GM23338 (cell line): ENCODE results near the gene MYH10. TPM values are rescaled to one million over a fixed set of nuclear protein-coding genes. Genes with fewer than 3 reads are reported as not detected.

Experiments used
- ATAC-seq: fragments of 200-7000 bp; cut with Tn5 transposase; 3 replicates; pipeline ENCODE4 v1.9.1; 2020
- DNase-seq: peaks from one replicate; pipeline ENCODE4 v3.0.0-alpha.2; 2015; ENCODE audit warnings: low spot score
- H2AFZ ChIP-seq: fragments of 200-600 bp; sonication (generic); 2 replicates; pipeline ENCODE4 v1.8.0; 2016; ENCODE audit warnings: antibody characterized with exemption, mild to moderate bottlenecking, moderate library complexity
- H3F3A ChIP-seq: fragments of 200-600 bp; sonication (generic); replicated peaks from 2 replicates; pipeline ENCODE4 v1.8.0; 2017; ENCODE audit warnings: antibody characterized with exemption, mixed run types, low read depth
- H3K27ac ChIP-seq: fragments of 200-600 bp; sonication (generic); 2 replicates; pipeline ENCODE4 v1.6.1; 2016; ENCODE audit warnings: low read depth
- H3K27me3 ChIP-seq: fragments of 200-600 bp; sonication (generic); 2 replicates; pipeline ENCODE4 v1.8.0; 2016; ENCODE audit warnings: mild to moderate bottlenecking, mixed run types, moderate library complexity; ENCODE audit not compliant: insufficient read depth
- H3K36me3 ChIP-seq: fragments of 200-600 bp; sonication (generic); 2 replicates; pipeline ENCODE4 v1.8.0; 2016; ENCODE audit warnings: mild to moderate bottlenecking; ENCODE audit not compliant: insufficient read depth
- H3K4me1 ChIP-seq: fragments of 200-600 bp; sonication (generic); 2 replicates; pipeline ENCODE4 v1.8.0; 2016; ENCODE audit warnings: mild to moderate bottlenecking, moderate library complexity; ENCODE audit not compliant: insufficient read depth
- H3K4me2 ChIP-seq: fragments of 200-600 bp; sonication (generic); 2 replicates; pipeline ENCODE4 v1.7.1; 2017; ENCODE audit warnings: mixed run types
- H3K4me3 ChIP-seq: fragments of 200-600 bp; sonication (generic); 2 replicates; pipeline ENCODE4 v1.6.1; 2016; ENCODE audit warnings: mixed run types
- H3K79me2 ChIP-seq: fragments of 200-600 bp; sonication (generic); replicated peaks from 2 replicates; pipeline ENCODE4 v1.8.0; 2017; ENCODE audit warnings: mild to moderate bottlenecking; ENCODE audit not compliant: insufficient read depth
- H3K9me2 ChIP-seq: fragments of 200-600 bp; sonication (generic); 2 replicates; pipeline ENCODE4 v1.8.0; 2017; ENCODE audit not compliant: insufficient read depth
- H4K20me1 ChIP-seq: fragments of 200-600 bp; sonication (generic); replicated peaks from 2 replicates; pipeline ENCODE4 v1.8.0; 2017; ENCODE audit warnings: mild to moderate bottlenecking; ENCODE audit not compliant: insufficient read depth
- H3K27ac Mint-ChIP-seq: 2 replicates; pipeline ENCODE4 v1.8.0; 2020; ENCODE audit warnings: inconsistent platforms, mild to moderate bottlenecking, moderate library complexity, mixed read lengths
- H3K27me3 Mint-ChIP-seq: 3 replicates; pipeline ENCODE4 v1.8.0; 2022; ENCODE audit warnings: low read depth, mild to moderate bottlenecking, moderate library complexity, mixed read lengths, inconsistent platforms; ENCODE audit not compliant: insufficient read depth, poor library complexity
- H3K36me3 Mint-ChIP-seq: 3 replicates; pipeline ENCODE4 v1.8.0; 2021; ENCODE audit warnings: low read depth, mild to moderate bottlenecking, inconsistent platforms, moderate library complexity, mixed read lengths
- H3K4me1 Mint-ChIP-seq: 3 replicates; pipeline ENCODE4 v1.8.0; 2020; ENCODE audit warnings: mild to moderate bottlenecking, inconsistent platforms, mixed read lengths
- H3K4me3 Mint-ChIP-seq: 3 replicates; pipeline ENCODE4 v1.8.0; 2021; ENCODE audit warnings: moderate library complexity, mild to moderate bottlenecking, inconsistent platforms, mixed read lengths
- H3K9me3 Mint-ChIP-seq: 3 replicates; pipeline ENCODE4 v1.8.0; 2020; ENCODE audit warnings: moderate library complexity, mild to moderate bottlenecking, inconsistent platforms, mixed read lengths
- CREB1 ChIP-seq: fragments of 250-450 bp; sonication (Bioruptor Pico); IDR thresholded peaks from 2 replicates; pipeline ENCODE4 v1.5.0; 2020; ENCODE audit warnings: low read depth, mild to moderate bottlenecking, moderate library complexity
- EZH2 ChIP-seq: fragments of 200-600 bp; sonication (generic); IDR thresholded peaks from one replicate; pipeline ENCODE4 v1.8.0; 2017; ENCODE audit warnings: antibody characterized with exemption, mild to moderate bottlenecking, low read depth; ENCODE audit not compliant: unreplicated experiment
- EZH2phosphoT487 ChIP-seq: fragments of 200-600 bp; sonication (generic); IDR thresholded peaks from one replicate; pipeline ENCODE4 v1.8.1; 2018; ENCODE audit warnings: antibody characterized with exemption; ENCODE audit not compliant: unreplicated experiment
- JUNB ChIP-seq: IDR thresholded peaks from one replicate; pipeline ENCODE4 v1.6.1; 2016; ENCODE audit warnings: antibody characterized with exemption; ENCODE audit not compliant: unreplicated experiment
- NANOG ChIP-seq: IDR thresholded peaks from 2 replicates; pipeline ENCODE4 v1.6.1; 2016; ENCODE audit warnings: antibody characterized with exemption, borderline replicate concordance
- POLR2AphosphoS5 ChIP-seq: IDR thresholded peaks from 2 replicates; pipeline ENCODE4 v1.6.1; 2016; ENCODE audit warnings: antibody characterized with exemption, low read depth
- STAT1 ChIP-seq: IDR thresholded peaks from one replicate; pipeline ENCODE4 v1.6.1; 2016; ENCODE audit warnings: antibody characterized with exemption; ENCODE audit not compliant: unreplicated experiment
- ZNF114 ChIP-seq: fragments of 250-450 bp; sonication (Bioruptor Pico); IDR thresholded peaks from 2 replicates; pipeline ENCODE4 v1.5.0; 2020; ENCODE audit warnings: mild to moderate bottlenecking, moderate library complexity
- ZNF331 ChIP-seq: fragments of 250-450 bp; sonication (Bioruptor Pico); IDR thresholded peaks from 2 replicates; pipeline ENCODE4 v1.5.0; 2020; ENCODE audit warnings: low read depth, mild to moderate bottlenecking, moderate library complexity
- polyA plus RNA-seq: library from polyadenylated mRNA; unstranded; fragments of >200 nt; fragmentation: Nextera tagmentation; extraction: Ambion mirVana; gene quantifications from 2 replicates; pipeline ENCODE4 v1.2.1, GENCODE V29; 2016
- total RNA-seq: library from RNA; depleted of rRNA; stranded (reverse); fragments of >200 nt; shearing (Covaris generic); gene quantifications from 2 replicates; pipeline ENCODE4 v1.2.3, GENCODE V29; 2014
- TF ChIP-seq, protein P1 (sequence below): IDR thresholded peaks from 2 replicates; pipeline ENCODE4 v1.6.1; 2016; ENCODE audit warnings: antibody characterized with exemption
- TF ChIP-seq, protein P2 (sequence below): IDR thresholded peaks from one replicate; pipeline ENCODE4 v1.6.1; 2018; ENCODE audit warnings: antibody characterized with exemption; ENCODE audit not compliant: unreplicated experiment
- TF ChIP-seq, protein P3 (sequence below): fragments of 250-450 bp; sonication (Bioruptor Pico); IDR thresholded peaks from 2 replicates; pipeline ENCODE4 v1.5.0; 2020; ENCODE audit warnings: mild to moderate bottlenecking, moderate library complexity

Gene MYH10
- total and polyA plus RNA-seq, 2 experiments from 2014 or later: 89.5 to 230 TPM

DNA sequence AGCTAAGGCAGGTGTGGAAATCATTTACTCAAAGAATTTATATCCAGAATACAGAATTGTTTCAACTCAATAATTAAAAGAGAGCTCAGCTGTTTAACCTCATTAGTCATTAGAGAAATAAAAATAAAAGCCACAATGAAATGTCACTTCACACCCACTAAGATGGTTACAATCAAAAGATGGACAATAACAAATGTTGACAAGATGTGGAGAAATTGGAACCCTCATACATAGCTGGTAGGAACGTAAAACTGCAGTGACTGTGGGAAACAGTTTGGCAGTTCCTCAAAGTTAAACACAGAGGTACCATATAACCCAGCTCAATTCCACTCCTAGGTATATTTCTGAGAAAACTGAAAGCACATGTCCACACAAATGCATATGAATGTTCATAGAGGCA, 145.0 kb downstream of the MYH10 start:
- DNase-seq (no peak), ATAC-seq (no peak)
- Mint-ChIP-seq H3K9me3 (no peaks in the 10 kb centered on the region), H3K36me3 (peaks cover 94% of the 10 kb centered on the region), H3K4me3 (no peak overlapping the region), H3K27me3 (peaks cover 1% of the 10 kb centered on the region), H3K4me1 (no peaks in the 10 kb centered on the region), H3K27ac (no peak overlapping the region)
- no peaks in the 10 kb centered on the region for H3K4me1 ChIP-seq
- TF ChIP-seq ZNF331 (CRISPR knock-in tag): no peak
- no peaks in the 10 kb centered on the region for H3K27me3 ChIP-seq
- H3F3A ChIP-seq: no peaks in the 10 kb centered on the region
- no peak overlapping the region for H3K4me3 ChIP-seq
- H3K36me3 ChIP-seq: peaks cover 76% of the 10 kb centered on the region
- H2AFZ ChIP-seq: no peak overlapping the region
- no peak overlapping the region for H3K4me2 ChIP-seq
- no peak overlapping the region for H3K27ac ChIP-seq
- no peaks in the 10 kb centered on the region; the same call in 1 of the 2 replicates for H3K79me2 ChIP-seq
- peaks cover 10% of the 10 kb centered on the region for H4K20me1 ChIP-seq
- H3K9me2 ChIP-seq: no peaks in the 10 kb centered on the region

DNA sequence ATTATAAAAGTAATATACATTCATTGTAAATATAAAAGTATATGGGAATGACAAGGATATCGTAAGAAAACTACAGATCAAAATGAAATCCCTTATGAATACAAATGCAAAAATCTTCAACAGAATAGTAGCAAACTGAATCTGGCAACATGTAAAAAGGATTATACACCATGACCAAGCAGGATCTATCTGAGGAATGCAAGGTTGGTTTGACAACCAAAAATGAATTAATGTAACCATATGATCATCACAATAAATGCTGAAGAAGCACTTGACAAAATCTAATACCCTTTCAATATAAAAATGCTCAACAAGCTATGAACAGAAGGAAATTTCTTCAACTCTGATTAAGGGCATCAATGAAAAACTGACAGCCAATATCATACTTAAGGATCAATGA, 146.1 kb downstream of the MYH10 start:
- Histone ChIP-seq H3F3A (peaks cover under 1% of the 10 kb centered on the region; the same call in 1 of the 2 replicates), H2AFZ (no peak overlapping the region), H3K4me3 (no peak overlapping the region), H3K27ac (no peak overlapping the region), H3K27me3 (no peaks in the 10 kb centered on the region), H3K36me3 (peaks cover 82% of the 10 kb centered on the region), H3K9me2 (no peaks in the 10 kb centered on the region), H3K79me2 (no peaks in the 10 kb centered on the region; the same call in 1 of the 2 replicates), H3K4me1 (no peaks in the 10 kb centered on the region), H3K4me2 (no peak overlapping the region), H4K20me1 (peaks cover 16% of the 10 kb centered on the region)
- peaks cover 95% of the 10 kb centered on the region for H3K36me3 Mint-ChIP-seq
- H3K4me3 Mint-ChIP-seq: no peak overlapping the region
- H3K27ac Mint-ChIP-seq: no peak overlapping the region; the same call in 1 of the 2 replicates
- H3K4me1 Mint-ChIP-seq: no peaks in the 10 kb centered on the region
- ATAC-seq (no peak), DNase-seq (no peak)
- peaks cover 3% of the 10 kb centered on the region for H3K27me3 Mint-ChIP-seq
- H3K9me3 Mint-ChIP-seq: no peaks in the 10 kb centered on the region
- TF ChIP-seq, protein P1, sequence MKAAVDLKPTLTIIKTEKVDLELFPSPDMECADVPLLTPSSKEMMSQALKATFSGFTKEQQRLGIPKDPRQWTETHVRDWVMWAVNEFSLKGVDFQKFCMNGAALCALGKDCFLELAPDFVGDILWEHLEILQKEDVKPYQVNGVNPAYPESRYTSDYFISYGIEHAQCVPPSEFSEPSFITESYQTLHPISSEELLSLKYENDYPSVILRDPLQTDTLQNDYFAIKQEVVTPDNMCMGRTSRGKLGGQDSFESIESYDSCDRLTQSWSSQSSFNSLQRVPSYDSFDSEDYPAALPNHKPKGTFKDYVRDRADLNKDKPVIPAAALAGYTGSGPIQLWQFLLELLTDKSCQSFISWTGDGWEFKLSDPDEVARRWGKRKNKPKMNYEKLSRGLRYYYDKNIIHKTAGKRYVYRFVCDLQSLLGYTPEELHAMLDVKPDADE: no peak
- no peak for TF ChIP-seq CREB1
- no peak for TF ChIP-seq EZH2
- TF ChIP-seq EZH2phosphoT487: no peak
- no peak for TF ChIP-seq JUNB
- TF ChIP-seq ZNF331 (CRISPR knock-in tag): no peak
- no peak for TF ChIP-seq POLR2AphosphoS5
- no peak for TF ChIP-seq STAT1
- TF ChIP-seq, protein P2, sequence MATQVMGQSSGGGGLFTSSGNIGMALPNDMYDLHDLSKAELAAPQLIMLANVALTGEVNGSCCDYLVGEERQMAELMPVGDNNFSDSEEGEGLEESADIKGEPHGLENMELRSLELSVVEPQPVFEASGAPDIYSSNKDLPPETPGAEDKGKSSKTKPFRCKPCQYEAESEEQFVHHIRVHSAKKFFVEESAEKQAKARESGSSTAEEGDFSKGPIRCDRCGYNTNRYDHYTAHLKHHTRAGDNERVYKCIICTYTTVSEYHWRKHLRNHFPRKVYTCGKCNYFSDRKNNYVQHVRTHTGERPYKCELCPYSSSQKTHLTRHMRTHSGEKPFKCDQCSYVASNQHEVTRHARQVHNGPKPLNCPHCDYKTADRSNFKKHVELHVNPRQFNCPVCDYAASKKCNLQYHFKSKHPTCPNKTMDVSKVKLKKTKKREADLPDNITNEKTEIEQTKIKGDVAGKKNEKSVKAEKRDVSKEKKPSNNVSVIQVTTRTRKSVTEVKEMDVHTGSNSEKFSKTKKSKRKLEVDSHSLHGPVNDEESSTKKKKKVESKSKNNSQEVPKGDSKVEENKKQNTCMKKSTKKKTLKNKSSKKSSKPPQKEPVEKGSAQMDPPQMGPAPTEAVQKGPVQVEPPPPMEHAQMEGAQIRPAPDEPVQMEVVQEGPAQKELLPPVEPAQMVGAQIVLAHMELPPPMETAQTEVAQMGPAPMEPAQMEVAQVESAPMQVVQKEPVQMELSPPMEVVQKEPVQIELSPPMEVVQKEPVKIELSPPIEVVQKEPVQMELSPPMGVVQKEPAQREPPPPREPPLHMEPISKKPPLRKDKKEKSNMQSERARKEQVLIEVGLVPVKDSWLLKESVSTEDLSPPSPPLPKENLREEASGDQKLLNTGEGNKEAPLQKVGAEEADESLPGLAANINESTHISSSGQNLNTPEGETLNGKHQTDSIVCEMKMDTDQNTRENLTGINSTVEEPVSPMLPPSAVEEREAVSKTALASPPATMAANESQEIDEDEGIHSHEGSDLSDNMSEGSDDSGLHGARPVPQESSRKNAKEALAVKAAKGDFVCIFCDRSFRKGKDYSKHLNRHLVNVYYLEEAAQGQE: no peak
- TF ChIP-seq, protein P3, sequence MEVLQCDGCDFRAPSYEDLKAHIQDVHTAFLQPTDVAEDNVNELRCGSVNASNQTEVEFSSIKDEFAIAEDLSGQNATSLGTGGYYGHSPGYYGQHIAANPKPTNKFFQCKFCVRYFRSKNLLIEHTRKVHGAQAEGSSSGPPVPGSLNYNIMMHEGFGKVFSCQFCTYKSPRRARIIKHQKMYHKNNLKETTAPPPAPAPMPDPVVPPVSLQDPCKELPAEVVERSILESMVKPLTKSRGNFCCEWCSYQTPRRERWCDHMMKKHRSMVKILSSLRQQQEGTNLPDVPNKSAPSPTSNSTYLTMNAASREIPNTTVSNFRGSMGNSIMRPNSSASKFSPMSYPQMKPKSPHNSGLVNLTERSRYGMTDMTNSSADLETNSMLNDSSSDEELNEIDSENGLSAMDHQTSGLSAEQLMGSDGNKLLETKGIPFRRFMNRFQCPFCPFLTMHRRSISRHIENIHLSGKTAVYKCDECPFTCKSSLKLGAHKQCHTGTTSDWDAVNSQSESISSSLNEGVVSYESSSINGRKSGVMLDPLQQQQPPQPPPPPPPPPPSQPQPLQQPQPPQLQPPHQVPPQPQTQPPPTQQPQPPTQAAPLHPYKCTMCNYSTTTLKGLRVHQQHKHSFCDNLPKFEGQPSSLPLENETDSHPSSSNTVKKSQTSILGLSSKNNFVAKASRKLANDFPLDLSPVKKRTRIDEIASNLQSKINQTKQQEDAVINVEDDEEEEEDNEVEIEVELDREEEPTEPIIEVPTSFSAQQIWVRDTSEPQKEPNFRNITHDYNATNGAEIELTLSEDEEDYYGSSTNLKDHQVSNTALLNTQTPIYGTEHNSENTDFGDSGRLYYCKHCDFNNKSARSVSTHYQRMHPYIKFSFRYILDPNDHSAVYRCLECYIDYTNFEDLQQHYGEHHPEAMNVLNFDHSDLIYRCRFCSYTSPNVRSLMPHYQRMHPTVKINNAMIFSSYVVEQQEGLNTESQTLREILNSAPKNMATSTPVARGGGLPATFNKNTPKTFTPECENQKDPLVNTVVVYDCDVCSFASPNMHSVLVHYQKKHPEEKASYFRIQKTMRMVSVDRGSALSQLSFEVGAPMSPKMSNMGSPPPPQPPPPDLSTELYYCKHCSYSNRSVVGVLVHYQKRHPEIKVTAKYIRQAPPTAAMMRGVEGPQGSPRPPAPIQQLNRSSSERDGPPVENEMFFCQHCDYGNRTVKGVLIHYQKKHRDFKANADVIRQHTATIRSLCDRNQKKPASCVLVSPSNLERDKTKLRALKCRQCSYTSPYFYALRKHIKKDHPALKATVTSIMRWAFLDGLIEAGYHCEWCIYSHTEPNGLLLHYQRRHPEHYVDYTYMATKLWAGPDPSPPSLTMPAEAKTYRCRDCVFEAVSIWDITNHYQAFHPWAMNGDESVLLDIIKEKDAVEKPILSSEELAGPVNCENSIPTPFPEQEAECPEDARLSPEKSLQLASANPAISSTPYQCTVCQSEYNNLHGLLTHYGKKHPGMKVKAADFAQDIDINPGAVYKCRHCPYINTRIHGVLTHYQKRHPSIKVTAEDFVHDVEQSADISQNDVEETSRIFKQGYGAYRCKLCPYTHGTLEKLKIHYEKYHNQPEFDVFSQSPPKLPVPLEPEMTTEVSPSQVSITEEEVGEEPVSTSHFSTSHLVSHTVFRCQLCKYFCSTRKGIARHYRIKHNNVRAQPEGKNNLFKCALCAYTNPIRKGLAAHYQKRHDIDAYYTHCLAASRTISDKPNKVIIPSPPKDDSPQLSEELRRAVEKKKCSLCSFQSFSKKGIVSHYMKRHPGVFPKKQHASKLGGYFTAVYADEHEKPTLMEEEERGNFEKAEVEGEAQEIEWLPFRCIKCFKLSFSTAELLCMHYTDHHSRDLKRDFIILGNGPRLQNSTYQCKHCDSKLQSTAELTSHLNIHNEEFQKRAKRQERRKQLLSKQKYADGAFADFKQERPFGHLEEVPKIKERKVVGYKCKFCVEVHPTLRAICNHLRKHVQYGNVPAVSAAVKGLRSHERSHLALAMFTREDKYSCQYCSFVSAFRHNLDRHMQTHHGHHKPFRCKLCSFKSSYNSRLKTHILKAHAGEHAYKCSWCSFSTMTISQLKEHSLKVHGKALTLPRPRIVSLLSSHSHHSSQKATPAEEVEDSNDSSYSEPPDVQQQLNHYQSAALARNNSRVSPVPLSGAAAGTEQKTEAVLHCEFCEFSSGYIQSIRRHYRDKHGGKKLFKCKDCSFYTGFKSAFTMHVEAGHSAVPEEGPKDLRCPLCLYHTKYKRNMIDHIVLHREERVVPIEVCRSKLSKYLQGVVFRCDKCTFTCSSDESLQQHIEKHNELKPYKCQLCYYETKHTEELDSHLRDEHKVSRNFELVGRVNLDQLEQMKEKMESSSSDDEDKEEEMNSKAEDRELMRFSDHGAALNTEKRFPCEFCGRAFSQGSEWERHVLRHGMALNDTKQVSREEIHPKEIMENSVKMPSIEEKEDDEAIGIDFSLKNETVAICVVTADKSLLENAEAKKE (CRISPR knock-in tag): no peak
- TF ChIP-seq NANOG: no peak
- TF ChIP-seq ZNF114 (CRISPR knock-in tag): no peak
